DMS53 (cell line): ENCODE data around the gene CEP19.

Source experiments
- DNase-seq: peaks from one replicate; lab custom pipeline; 2025; lab: John Stamatoyannopoulos, UW

The CEP19 gene

DNA sequence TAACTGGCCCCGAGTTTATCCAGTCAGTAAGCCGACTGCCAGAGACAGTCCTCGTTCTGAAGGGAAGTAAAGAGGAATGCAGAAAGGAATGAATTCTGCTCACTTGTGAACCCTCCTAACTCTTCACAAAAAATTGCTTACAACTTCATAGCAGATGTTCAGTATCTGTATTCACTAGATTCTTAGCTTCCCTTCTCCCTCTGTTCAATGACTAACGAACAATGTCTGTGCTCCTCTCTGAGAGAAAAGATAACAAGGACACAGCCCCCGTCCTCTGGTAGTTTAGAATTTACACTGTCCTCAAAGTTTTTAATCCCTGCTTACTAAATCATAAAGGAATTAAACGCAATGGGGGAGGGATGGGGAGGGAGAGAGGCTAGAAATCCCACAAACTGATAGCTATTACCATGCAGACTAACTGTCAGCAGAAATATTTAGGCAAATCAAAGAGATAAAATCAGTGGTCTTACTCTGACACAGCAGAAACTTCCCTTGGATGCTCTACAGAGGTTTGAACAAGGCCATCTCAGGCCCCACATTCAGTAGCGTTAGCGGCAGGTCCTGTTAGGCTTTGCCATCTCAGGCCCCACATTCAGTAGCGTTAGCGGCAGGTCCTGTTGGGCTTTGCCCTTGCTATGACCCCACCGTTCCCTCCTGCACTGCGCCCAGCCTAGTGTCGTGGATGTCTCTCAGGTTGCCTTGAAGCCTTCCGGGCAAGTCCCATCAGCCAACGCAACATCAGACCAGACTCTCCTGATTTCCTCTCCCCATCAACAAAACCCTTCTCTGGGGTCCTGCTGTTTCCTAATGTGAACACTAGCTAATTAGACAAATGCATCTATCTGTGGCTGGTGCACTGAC is 49.1 kb downstream of the CEP19 start:
- no peak for DNase-seq

GRCh38 chr3:196662033-196662432 is 50.0 kb downstream of the CEP19 start:
- DNase-seq = peak; percentile 51

- no peak for DNase-seq
These were observed 50.6 kb downstream of the CEP19 start for GRCh38 chr3:196661400-196661799.

DNA sequence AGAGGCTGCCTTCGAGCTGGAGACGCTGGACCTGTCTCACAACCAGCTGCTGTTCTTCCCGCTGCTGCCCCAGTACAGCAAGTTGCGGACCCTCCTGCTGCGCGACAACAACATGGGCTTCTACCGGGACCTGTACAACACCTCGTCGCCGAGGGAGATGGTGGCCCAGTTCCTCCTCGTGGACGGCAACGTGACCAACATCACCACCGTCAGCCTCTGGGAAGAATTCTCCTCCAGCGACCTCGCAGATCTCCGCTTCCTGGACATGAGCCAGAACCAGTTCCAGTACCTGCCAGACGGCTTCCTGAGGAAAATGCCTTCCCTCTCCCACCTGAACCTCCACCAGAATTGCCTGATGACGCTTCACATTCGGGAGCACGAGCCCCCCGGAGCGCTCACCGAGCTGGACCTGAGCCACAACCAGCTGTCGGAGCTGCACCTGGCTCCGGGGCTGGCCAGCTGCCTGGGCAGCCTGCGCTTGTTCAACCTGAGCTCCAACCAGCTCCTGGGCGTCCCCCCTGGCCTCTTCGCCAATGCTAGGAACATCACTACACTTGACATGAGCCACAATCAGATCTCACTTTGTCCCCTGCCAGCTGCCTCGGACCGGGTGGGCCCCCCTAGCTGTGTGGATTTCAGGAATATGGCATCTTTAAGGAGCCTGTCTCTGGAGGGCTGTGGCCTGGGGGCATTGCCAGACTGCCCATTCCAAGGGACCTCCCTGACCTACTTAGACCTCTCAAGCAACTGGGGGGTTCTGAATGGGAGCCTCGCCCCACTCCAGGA is 51.5 kb downstream of the CEP19 start:
- peak; percentile 32 for DNase-seq

GRCh38 chr3:196659901-196660351 is 52.1 kb downstream of the CEP19 start:
- DNase-seq = no peak
